GM19238 (cell line): ENCODE measurements around the gene SAP25.
"Not testable (repeated sequence)": the region's sequence is repeated elsewhere in the genome, so short reads cannot be mapped to it uniquely, and the experiment has no call there.

ENCODE experiments used
- DNase-seq: peaks from one replicate; pipeline ENCODE4 v3.0.0; 2011; ENCODE audit warnings: low spot score; ENCODE audit not compliant: insufficient read length

SAP25 gene

DNA sequence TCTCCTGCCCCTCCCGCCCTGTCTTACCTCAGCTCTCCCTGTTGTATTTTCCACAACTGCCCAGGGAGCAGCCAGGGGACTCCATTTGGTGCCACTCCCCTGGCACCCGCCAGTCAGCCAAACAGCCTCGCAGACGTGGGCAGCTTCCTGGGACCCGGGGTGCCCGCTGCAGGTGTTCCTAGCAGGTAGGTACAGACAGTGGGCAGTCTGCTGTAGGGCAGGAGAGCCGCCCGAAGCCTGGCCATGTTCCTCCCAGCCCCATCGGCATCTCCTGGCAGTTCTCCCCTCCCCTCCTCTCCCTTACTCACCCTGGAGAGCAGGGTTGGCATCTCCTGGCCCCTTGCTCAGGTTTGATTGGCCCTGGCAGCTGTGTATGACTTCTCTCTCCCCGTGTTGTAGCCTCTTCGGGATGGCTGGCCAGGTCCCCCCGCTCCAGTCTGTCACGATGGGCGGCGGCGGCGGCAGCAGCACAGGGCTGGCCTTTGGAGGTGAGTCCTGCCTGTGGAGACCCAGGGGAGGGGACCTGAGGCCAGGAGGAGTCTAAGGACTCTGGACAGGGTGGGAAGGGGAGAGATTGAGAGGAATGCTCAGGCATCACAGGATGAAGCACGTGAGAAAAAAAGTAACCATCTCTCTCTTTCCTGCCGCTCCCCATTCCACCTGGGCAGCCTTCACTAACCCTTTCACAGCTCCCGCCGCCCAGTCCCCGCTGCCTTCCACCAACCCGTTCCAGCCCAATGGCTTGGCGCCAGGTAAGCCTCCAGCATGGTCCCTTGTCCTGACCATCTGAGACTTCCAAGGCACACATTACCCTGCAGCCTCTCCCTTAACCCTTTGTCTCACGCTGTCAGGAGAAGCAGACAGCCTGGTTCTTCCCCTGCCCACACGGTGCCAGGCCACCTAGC lies 11.3 kb downstream of the SAP25 start:
- DNase-seq: no peak

DNA sequence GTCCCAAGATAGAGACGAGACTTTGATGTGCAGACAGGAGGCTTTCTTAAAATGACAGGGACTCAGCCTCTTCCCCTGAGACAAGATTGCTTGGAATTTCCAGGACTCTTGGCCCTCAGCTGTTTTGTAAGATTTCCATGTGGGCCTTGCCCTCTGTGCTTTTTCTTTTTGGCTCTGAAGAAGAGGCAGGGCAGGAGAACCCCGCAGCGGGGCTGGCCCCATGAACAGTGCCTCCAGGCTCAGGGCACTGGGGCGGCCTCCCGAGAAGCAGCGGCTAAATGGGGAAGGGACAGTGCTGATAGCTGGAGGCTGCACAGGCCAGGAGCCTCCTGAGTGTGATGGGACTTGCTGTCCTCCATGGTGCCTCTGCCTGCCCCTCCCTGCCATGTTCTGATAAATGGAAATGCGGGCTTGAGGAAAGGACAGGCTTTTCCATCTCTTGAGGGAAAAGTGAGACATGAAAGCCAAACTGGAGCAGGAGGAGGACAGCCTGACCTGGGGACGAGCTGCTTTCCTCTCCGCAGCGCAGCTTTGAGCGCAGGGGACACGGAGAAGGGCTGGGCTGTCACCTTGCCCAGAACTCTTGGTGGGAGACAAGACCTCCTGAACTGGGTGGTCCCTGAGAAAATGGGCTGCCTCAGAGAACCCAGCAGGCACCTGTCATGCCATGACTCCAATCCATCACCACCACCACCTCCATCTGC lies 12.1 kb downstream of the SAP25 start:
- DNase-seq: no peak

DNA sequence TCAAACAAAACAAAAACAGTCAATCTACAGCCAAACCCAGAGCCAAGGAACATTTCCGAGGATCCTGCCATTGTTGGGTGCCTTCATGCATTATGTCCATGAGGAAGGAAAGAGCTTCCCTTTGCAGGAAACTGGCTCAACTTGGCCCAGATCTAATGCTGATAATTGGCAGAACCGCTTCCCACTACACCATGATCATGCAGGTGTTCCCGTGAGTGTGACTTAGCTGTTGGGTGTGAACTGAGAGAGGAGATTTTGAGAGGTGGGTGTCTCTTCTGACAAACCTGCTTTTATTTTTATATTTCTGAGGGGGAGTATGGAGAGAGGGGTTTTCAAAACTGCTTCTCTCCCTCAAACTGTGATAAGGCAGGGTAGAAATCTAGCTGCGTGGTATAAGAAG lies 14.6 kb downstream of the SAP25 start:
- no peak for DNase-seq

DNA sequence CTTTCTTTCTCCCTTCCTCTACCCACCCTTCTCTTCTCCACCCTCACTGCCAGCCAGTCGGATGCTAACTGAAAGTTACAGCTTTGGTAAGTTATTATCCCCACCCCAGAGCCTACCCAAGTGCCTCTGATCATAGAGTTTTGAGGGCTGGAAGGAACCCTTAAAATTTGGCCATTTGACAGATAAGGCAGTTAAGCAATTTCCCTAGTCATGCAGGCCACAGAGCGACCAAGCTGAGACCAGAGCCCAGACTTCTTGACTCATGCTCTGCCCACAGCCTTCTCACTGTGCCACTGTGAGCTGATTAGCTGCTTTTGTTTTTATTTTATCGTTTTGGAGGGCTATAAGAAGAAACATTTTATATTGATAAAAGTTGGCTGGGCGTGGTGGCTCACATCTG lies 17.2 kb downstream of the SAP25 start:
- no peak for DNase-seq

DNA sequence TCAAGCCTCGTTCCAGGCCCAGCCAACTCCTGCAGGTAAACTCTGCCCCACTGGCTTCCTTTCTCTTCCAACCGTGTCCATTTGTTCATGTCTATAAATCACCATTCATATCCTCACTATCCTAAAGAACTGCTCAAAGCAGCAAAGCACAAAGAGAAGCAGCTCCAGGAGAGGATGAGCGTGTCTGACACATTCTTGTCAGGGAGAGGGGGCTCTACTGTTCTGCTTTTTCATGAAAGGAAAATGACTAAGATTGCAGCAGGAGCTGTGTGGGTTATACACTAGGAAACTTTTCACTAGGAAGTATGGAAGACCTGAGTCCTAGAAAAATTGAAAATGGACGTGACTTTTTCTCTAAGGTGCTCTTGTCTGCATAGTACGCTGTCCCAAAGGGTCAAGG lies 18.0 kb downstream of the SAP25 start:
- DNase-seq: no peak

DNA sequence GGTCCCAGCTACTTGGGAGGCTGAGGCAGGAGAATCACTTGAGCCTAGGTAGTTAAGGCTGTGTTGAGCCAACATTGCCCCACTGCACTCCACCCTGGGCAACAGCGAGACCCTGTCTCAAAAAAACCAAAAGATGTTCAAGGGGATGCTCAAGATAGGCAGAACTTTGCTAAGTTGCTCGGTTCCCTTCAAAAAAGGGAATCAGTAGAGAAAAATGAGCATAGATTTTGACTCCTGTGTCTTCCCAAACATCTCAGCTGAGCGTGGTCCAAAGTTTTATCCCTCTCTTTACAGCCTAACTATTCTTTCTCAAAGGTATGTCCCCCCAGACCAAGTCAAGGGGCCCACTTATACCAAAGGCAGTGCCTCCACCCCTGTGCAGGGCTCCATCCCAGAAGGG lies 20.7 kb downstream of the SAP25 start:
- no peak for DNase-seq

DNA sequence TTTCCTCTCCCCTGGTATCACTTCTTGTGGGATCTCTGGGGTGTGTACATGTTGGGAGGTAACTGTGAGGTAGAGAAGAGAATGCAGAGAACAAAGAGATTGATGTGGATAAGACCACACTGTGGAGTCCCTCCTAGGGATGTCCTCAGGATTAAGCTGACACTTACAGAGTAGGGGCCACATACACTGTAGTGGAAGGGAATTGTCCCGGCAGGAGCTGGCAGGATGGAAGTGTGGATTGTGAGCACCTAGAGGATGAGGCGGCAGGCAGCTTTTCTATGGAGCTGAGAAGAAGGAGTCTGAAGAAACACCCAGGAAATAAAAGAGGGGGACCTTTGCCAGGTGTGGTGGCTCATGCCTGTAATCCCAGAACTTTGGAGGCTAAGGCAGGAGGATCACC lies 21.2 kb downstream of the SAP25 start:
- no peak for DNase-seq

DNA sequence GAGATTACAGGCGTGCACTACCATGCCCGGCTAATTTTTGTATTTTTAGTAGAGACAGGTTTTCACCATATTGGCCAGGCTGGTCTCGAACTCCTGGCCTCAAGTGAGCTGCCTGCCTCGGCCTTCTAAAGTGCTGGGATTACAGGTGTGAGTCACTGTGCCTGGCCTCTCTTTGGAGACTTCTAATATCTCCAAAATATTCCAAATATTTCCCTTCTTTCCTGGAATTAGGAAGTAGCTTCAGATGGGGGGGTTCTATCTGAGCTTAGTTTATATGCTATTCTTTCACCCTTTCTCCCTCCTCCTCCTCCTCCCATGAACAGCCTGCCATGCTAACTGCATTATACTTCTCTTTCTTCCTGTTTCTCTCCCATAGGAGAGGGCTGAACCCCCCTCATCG lies 25.3 kb downstream of the SAP25 start:
- not testable (repeated sequence) for DNase-seq

DNA sequence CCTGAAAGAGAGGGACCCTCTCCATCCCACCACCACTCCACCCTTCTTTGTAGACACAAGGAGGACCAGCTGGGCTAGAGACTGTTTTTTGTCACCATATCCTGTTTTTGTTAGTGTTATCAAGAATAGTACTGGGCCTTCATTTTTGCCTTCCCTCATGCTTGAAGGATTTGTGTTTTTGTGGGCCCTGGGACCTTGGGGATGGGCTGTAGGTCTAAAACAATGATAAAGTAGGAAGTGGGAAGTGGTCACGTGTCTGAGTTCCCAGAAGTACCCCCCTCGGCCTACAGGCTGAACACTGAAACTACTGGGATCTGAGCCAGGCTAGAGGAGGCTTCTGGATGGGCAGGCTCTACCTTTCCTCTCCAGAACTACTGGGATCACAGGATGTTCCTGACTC lies 25.8 kb downstream of the SAP25 start:
- no peak for DNase-seq

DNA sequence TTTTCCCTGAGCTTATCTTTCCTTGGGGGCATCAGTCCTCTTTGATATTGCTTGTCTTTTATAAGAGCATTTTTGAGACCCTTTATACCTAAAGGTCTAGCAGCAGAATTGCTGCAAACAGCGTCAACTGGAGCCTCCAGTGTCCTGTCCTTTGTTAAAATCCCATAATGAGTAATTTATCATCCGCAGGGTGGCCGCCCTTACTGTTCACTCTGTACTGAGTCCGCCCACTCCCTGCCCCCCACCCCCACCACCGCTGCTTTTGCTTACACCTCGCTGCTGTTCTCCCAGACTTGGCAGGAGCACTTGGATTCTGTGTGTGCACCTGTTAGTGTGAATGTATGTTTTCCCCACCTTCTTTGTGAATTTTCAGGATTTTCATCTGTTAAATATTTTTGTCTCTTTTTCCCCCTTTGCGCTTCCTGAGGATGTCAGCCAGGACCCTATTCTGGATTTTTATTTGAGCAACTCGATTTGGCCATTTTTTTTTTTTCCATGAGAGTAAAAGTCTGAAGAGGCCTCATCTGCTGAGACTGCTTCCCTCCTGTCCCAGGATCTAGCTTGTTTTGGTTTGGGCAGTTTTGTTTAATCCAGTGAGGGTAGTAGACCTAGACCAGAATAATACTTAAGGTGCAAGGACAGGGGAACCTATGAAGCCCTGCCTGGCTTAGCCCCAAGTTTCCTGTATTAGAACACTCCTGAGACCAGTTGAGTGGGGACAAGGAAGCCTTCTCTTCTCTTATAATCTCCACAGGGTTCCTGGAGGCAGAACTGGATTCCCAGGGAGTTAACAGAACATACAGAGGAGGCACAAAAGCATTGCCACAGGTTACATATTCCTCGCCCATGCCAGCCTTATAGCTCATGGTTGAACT lies 26.5 kb downstream of the SAP25 start:
- DNase-seq: no peak

DNA sequence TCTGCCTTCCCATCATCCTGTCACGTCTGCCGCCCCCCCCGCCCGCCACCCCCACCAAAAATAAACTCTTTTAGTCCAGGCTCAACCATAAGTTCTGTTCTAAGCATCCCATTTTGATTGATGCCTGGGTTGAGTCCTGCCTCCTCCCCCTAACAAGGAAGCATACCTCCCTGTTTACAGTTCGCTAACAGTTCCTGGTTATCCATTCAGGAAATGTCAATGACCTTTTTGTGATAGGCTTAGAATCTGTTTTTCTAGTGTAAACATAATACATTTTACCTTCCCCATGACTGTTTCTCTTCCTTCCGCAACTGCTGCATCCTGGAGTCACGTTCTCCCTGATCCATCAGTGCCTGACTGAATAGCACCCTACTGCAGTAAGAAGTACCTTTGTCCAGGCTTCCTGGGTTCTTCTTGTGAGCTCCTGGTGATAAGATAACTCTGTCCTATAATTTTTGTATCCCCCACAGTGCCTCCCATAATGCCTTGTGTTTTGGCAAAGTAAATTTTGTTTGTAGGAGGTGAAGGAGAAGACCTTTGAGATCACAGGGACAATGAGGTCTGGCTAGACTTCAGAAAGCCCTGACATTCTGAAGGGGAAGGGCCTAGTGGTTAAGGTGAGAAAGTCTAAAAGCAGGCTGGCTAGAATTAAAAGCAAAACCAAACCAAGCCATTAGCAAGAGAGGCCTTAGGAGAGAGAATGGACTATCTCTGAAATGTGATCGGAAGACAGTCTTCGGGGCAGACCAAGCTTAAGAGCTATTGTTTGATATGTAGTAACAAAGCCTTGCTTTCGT lies 27.4 kb downstream of the SAP25 start:
- no peak for DNase-seq

DNA sequence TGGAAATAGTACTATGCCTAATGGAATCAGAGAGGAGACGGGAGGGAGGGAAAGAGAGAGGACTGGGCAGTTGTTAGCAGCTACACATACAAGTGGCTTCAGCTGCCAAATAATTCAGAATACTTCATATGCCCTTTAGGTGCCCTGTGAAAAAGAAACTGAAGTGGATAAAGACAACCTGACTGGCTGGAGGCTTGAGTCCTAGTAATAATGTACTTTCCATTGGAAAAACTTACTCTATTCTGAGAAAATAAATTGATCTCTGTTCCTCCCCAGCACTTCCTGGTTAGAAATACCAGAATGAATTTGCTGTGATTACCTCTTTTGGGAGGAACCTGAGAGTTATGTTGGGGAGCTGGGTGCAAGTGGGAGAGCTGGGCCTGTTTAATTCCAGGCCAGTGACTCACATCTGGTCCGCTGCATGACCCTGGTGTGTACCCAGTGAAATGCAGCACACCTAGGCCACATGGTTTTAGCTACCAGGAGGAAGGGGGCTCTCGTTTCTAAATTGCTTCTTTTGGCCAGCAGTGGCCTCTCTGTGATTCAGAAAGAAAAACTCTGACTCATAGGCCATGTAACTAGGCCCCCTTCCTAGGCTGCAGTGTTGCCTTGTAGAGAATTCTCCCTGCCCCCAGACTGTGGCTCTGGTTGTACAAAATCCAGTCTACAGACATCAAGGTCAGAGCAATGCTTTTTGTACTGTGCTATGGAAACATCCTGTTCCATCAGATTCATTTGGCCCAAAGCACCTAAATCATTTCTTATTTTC lies 28.2 kb downstream of the SAP25 start:
- DNase-seq: no peak

DNA sequence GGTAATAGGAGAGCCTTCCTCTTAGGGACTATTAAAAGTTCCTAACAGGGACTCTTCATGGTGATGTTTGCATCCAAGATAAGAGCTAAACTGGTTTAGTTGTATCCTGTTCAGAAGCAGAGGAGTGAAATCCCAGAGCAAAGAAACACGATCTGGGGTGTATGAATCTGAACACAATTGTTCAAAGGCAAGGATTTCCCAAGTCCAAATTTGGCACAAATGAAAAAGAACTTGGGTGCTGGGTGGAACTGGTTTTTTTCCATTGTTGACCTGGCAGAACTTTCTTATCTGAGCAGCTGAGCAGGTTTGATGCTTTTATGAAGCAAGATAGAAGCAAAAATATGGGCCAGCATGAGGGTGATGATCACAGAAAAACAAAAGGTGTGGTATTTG lies 28.7 kb downstream of the SAP25 start:
- DNase-seq: no peak

DNA sequence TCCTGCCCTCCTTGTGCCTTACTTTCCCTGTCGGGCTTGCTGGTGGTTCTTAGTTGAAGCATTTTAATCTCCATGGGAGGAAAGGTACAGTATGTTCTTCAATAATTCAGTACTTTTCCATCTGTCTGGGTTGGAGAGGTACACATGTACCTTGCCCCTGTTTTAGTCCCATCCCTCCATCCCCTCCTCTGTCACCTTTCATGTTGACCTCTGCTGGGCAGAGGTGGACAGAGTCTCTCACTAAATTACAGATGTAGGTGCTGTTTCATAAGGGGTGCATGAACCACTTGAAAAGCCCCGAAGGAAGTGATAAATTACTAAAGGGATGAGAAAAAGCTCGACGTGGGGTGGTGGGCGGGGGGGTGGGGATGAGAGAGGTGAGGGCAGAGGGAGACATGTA lies 29.3 kb downstream of the SAP25 start:
- DNase-seq: no peak

DNA sequence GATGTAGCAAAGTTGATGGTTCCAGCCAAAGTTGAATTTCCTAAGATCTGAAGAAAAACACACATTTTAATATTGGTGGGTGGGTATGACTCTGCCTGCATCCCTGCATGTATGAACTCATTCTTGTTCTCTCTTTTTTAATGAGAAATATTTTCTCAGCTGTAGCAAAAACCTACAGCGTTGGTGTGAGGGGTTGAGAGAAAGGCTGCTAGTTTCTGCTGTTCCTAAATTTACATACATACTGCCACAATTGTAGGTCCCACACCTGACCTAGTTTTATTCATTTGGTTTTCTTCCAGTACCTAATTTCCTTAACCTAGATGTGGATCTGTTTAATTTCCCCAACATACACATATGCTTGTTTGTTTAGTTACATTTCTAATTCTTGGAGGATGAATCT lies 30.1 kb downstream of the SAP25 start:
- DNase-seq: no peak

DNA sequence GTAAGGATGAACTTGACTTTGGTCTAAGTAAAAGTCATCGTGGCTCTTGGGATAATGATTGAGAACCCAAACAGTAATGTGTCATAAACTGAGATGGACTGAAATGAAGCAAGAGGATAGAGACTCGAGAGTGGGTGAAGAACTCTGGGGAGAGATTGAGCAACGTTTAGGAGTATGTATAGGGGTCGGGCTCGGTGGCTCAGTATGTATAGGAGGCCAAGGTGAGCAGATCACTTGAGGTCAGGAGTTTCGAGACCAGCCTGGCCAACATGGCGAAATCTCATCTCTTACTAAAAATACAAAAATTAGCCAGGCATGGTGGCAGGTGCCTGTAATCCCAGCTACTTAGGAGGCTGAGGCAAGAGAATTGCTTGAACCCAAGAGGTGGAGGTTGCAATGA lies 32.4 kb downstream of the SAP25 start:
- DNase-seq: not testable (repeated sequence)

DNA sequence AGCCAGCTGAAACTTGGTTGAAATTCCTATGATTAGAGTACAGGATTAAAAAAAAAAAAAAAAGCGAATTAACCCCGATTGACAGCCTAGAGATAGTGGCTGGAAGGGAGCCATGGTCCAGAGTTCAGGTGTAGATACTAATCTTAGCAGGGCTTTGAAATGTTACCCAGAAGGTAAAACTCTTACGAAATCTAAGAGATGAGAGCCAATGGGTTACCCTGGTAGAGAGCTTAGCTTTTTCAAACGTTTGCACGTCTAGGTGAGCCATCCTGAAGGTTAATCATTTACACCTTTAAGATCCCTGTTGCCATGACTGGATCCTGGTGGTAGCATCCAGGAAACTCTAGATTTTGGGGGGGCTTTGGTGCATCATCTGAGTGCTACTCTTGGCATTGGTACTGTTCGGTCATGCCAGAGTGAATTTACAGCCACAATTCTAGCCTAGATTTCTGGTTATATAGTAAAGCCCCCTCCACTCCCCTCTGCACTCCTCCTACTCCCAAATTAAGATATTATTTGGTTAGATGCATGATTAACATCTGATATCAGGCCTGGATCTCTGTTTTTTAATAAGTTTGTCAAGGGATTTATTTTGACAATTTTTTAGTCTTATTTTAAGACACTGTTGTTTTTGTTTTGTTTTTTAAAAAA lies 33.5 kb downstream of the SAP25 start:
- no peak for DNase-seq

DNA sequence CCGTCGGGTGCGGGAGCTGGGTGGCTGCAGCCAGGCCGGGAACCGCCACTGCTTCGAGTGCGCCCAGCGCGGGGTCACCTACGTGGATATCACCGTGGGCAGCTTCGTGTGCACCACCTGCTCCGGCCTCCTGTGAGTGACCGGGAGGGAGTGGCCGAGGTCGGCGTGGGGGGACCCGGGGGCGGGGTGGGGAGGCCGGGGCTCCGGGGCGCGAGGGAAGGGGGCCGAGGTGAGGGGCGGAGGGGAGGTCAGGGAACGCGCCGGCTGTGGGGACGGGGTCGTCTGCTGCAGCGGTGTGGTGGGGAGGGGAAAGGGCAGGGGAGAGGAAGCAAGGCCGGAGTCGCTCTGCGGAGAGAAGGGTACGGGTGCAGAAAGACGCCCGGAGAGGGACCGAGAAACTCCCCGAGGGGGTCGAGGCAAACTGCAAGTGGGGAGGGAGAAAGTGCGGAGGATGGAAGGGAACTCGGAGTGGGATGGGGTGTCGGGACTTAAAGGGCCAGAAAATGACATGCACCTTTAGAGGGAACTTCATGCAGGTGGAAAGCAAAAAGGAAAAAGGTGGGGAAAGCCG lies 34.2 kb downstream of the SAP25 start:
- DNase-seq: no peak

DNA sequence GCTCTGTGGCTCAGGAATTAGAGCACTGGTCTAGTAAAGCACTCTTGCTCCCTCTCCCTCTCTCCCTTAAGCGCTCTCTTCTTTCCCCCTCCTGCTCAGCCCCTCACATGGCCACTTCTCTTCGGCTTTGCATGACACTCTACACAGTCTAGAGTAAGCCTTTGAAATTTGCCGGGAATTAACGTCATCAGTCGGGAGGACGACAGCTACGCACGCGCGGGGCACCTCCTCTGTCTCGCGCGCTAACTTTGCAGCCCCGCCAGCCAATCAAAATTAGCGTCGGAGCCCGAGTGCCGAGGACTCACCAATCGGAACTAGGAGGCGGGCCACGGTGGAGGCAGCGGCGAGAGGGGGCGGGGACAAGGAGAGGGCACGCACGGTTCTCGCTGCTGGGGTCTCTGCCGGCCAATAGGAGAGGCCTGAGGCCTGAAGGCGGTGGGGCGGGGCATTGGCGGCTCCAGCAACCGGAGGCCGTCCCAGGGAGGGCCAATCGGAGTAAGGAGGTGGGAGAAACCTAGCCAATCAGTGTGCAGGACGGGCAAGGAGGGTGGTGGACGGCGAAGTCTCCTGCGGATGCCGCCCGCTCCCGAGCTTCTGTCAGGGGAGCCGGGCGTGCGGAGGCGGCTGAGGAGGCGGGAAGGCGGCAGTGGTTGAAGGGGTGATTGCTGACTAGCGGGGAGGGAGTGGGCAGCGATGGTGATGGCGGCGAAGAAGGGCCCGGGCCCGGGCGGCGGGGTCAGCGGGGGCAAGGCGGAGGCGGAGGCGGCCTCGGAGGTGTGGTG lies 34.9 kb downstream of the SAP25 start, which contains the start of gene AGFG2:
Gene AGFG2, plus strand, starts transcription at position 550 of the 782 bp plus-strand sequence. Its CDS starts 144 bp downstream, at position 694.
- DNase-seq: peak; percentile 97
